Loucy (cell line): ENCODE data around the gene TAOK2.
A peak's percentile ranks its signal among the peaks of the same experiment; 100 is the strongest.

Experiments
- H2AFZ ChIP-seq: fragments of 200-600 bp; sonication (generic); 2 replicates; pipeline ENCODE4 v1.6.0; 2016; ENCODE audit warnings: antibody characterized with exemption, mild to moderate bottlenecking, low read length, moderate library complexity
- H3F3A ChIP-seq: fragments of 200-600 bp; 2 replicates; pipeline ENCODE4 v1.6.0; 2016; ENCODE audit warnings: antibody characterized with exemption, low read depth, mild to moderate bottlenecking
- H3K27me3 ChIP-seq: fragments of 200-600 bp; sonication (generic); 2 replicates; pipeline ENCODE4 v1.6.1; 2014; ENCODE audit warnings: low read length, mild to moderate bottlenecking; ENCODE audit not compliant: insufficient read depth, poor library complexity, severe bottlenecking
- H3K36me3 ChIP-seq: fragments of 200-600 bp; sonication (generic); 2 replicates; pipeline ENCODE4 v1.6.1; 2016; ENCODE audit warnings: low read length; ENCODE audit not compliant: insufficient read depth
- H3K4me1 ChIP-seq: fragments of 200-600 bp; sonication (generic); 2 replicates; pipeline ENCODE4 v1.5.1; 2014; ENCODE audit warnings: low read length, mild to moderate bottlenecking; ENCODE audit not compliant: insufficient read depth, poor library complexity, severe bottlenecking
- H3K4me2 ChIP-seq: fragments of 200-600 bp; sonication (generic); 2 replicates; pipeline ENCODE4 v1.6.0; 2014; ENCODE audit warnings: antibody characterized with exemption, low read length, low read depth, mild to moderate bottlenecking; ENCODE audit not compliant: poor library complexity, severe bottlenecking
- H3K4me3 ChIP-seq: fragments of 200-600 bp; sonication (generic); 2 replicates; pipeline ENCODE4 v1.5.1; 2014; ENCODE audit warnings: low read length, mild to moderate bottlenecking, mixed read lengths; ENCODE audit not compliant: poor library complexity, severe bottlenecking
- H3K79me2 ChIP-seq: fragments of 200-600 bp; sonication (generic); 2 replicates; pipeline ENCODE4 v1.6.1; 2014; ENCODE audit warnings: low read length; ENCODE audit not compliant: insufficient read depth
- H3K9ac ChIP-seq: fragments of 200-600 bp; sonication (generic); 2 replicates; pipeline ENCODE4 v1.6.0; 2014; ENCODE audit warnings: mild to moderate bottlenecking, low read depth, low read length, moderate library complexity; ENCODE audit not compliant: poor library complexity, severe bottlenecking
- H3K9me2 ChIP-seq: fragments of 200-600 bp; sonication (generic); replicated peaks from 2 replicates; pipeline ENCODE4 v1.6.1; 2016; ENCODE audit warnings: low read depth, low read length, mixed read lengths
- H3K9me3 ChIP-seq: fragments of 200-600 bp; sonication (generic); 2 replicates; pipeline ENCODE4 v1.6.1; 2014; ENCODE audit warnings: mild to moderate bottlenecking, antibody characterized with exemption, low read length, low read depth; ENCODE audit not compliant: insufficient read depth
- H4K20me1 ChIP-seq: fragments of 200-600 bp; sonication (generic); 2 replicates; pipeline ENCODE4 v1.6.0; 2014; ENCODE audit warnings: antibody characterized with exemption, low read length, mild to moderate bottlenecking; ENCODE audit not compliant: insufficient read depth, poor library complexity, severe bottlenecking
- EZH2phosphoT487 ChIP-seq: fragments of 200-600 bp; IDR thresholded peaks from 2 replicates; pipeline ENCODE4 v1.6.1; 2018; ENCODE audit warnings: antibody characterized with exemption, mild to moderate bottlenecking, moderate library complexity, borderline replicate concordance
- TF ChIP-seq, protein P1 (sequence below): fragments of 200-600 bp; sonication (generic); conservative IDR thresholded peaks from 2 replicates; pipeline ENCODE4 v1.5.1; 2014; ENCODE audit warnings: mild to moderate bottlenecking, antibody characterized with exemption, low read length

TAOK2 gene

GRCh38 chr16:29963021-29963743 is 10.5 kb upstream of the TAOK2 start:
- Histone ChIP-seq H3K36me3 (0 out of 2 replicates have a peak, but pooled peaks cover 3% of the 10 kb centered on the region), H4K20me1 (no peaks in the 10 kb centered on the region), H3K27me3 (no peaks in the 10 kb centered on the region), H2AFZ (no peak overlapping the region), H3K4me2 (peak overlapping the region; percentile 100), H3K9ac (peak overlapping the region; percentile 88), H3K4me3 (peak overlapping the region; percentile 85), H3K4me1 (peaks cover 19% of the 10 kb centered on the region), H3K9me3 (no peaks in the 10 kb centered on the region), H3F3A (no peaks in the 10 kb centered on the region), H3K79me2 (peaks cover 6% of the 10 kb centered on the region), H3K9me2 (no peaks in the 10 kb centered on the region)
- TF ChIP-seq, protein P1, sequence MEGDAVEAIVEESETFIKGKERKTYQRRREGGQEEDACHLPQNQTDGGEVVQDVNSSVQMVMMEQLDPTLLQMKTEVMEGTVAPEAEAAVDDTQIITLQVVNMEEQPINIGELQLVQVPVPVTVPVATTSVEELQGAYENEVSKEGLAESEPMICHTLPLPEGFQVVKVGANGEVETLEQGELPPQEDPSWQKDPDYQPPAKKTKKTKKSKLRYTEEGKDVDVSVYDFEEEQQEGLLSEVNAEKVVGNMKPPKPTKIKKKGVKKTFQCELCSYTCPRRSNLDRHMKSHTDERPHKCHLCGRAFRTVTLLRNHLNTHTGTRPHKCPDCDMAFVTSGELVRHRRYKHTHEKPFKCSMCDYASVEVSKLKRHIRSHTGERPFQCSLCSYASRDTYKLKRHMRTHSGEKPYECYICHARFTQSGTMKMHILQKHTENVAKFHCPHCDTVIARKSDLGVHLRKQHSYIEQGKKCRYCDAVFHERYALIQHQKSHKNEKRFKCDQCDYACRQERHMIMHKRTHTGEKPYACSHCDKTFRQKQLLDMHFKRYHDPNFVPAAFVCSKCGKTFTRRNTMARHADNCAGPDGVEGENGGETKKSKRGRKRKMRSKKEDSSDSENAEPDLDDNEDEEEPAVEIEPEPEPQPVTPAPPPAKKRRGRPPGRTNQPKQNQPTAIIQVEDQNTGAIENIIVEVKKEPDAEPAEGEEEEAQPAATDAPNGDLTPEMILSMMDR = no peak
- TF ChIP-seq EZH2phosphoT487 = no peak

- H3K36me3 ChIP-seq = 0 out of 2 replicates have a peak, but pooled peaks cover 4% of the 10 kb centered on the region
- no peaks in the 10 kb centered on the region for H3K9me3 ChIP-seq
- no peak overlapping the region for H3K9ac ChIP-seq
- no peak overlapping the region for H2AFZ ChIP-seq
- no peaks in the 10 kb centered on the region for H4K20me1 ChIP-seq
- TF ChIP-seq, protein P1 = no peak
- TF ChIP-seq EZH2phosphoT487 = no peak
- H3K4me3 ChIP-seq = no peak overlapping the region
- no peaks in the 10 kb centered on the region for H3K27me3 ChIP-seq
- no peaks in the 10 kb centered on the region for H3K9me2 ChIP-seq
- H3K79me2 ChIP-seq = no peaks in the 10 kb centered on the region
- H3K4me1 ChIP-seq = peaks cover 11% of the 10 kb centered on the region
- no peak overlapping the region for H3K4me2 ChIP-seq
- no peaks in the 10 kb centered on the region; the same call in 1 of the 2 replicates for H3F3A ChIP-seq
Measured at GRCh38 chr16:29968205-29968604, 5.5 kb upstream of the TAOK2 start.

- no peak overlapping the region for H3K4me2 ChIP-seq
- peaks cover 25% of the 10 kb centered on the region for H3K79me2 ChIP-seq
- H3K9ac ChIP-seq = no peak overlapping the region
- H3F3A ChIP-seq = no peaks in the 10 kb centered on the region; the same call in 1 of the 2 replicates
- peaks cover 23% of the 10 kb centered on the region for H3K4me1 ChIP-seq
- H3K36me3 ChIP-seq = 0 out of 2 replicates have a peak, but pooled peaks cover 4% of the 10 kb centered on the region
- TF ChIP-seq EZH2phosphoT487 = no peak
- H3K27me3 ChIP-seq = no peaks in the 10 kb centered on the region
- H3K9me3 ChIP-seq = no peaks in the 10 kb centered on the region
- no peaks in the 10 kb centered on the region for H3K9me2 ChIP-seq
- no peak overlapping the region for H2AFZ ChIP-seq
- H3K4me3 ChIP-seq = no peak overlapping the region
- H4K20me1 ChIP-seq = peaks cover 22% of the 10 kb centered on the region
Measured at GRCh38 chr16:29971304-29971703, 2.4 kb upstream of the TAOK2 start.

DNA sequence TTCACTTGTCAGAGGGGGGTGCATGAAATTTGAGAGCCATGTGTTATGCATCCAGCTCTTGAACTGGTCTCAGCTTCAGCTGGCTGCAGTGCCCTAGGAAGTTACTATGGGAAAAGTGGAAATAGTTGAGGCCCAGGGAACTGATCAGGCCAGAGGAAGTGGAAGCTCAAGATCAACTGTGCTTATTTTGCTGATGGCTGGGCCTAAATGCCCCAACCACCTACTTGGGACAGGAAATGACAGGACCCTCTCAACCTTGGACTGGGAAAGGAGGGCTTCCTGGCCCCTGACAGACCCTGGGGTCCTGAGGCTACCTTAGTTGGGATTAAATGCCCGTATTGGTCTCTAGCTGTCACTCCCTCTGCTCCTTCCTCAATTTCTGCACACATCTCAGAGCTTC is 1.2 kb upstream of the TAOK2 start:
- Histone ChIP-seq H3K9me2 (no peaks in the 10 kb centered on the region), H3K9ac (peak overlapping the region; percentile 44), H3K36me3 (0 out of 2 replicates have a peak, but pooled peaks cover 4% of the 10 kb centered on the region), H3K4me3 (no peak overlapping the region), H3K4me1 (peaks cover 35% of the 10 kb centered on the region), H4K20me1 (peaks cover 34% of the 10 kb centered on the region), H3K27me3 (no peaks in the 10 kb centered on the region), H2AFZ (no peak overlapping the region), H3K4me2 (peak overlapping the region; percentile 29), H3K79me2 (peaks cover 37% of the 10 kb centered on the region), H3F3A (no peaks in the 10 kb centered on the region; the same call in 1 of the 2 replicates), H3K9me3 (no peaks in the 10 kb centered on the region)
- TF ChIP-seq EZH2phosphoT487 = no peak
- TF ChIP-seq, protein P1 = no peak
